Measurements from ENCODE around the gene SPTBN4.
"Not testable (repeated sequence)": the region's sequence is repeated elsewhere in the genome, so short reads cannot be mapped to it uniquely, and the experiment has no call there.

SPTBN4 gene

DNA sequence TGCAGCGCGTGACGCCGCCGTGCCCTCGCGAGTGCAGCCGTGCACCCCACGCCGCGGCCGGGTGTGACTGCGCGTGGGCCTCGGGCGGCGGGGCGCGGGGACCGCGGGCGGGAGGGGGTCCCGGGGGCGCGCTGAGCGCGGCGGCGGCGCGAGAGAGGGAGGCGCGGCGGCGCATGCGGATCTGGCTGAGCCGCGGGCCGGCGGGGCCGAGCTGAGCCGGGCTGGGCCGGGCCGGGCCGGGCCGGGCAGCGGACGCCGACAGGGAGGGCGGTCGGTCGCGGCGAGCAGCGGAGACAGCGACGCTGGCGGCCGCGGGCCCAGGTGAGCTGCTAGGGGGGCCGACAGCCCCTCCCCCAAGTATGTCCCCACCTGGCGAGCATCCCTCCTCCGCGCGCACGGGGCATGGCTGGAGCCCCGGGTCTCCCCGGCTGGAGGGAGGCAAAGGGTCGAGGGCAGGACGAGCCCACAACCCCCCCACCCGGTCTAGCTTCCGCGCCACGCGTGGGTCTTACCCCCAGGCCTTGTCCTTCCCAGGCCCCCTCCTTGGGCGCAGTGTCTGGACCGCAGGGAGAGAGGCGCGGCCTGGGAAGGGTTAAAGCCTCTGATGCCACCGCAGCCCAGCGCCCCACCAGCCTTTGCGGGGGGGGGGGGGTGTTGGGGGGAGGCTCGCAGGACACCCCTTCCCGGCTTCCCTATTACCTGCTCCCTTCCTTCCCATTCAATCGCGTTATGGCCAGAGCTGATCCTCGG lies at the start of gene SPTBN4:
TSS of gene SPTBN4 (plus strand) at position 17 of the 750 bp plus-strand sequence. CDS start 5,621 bp downstream, outside the sequence.
- DNase-seq (ENCODE audit: low read depth in 4 of 4, low spot score in 1 of 4): no peak

DNA sequence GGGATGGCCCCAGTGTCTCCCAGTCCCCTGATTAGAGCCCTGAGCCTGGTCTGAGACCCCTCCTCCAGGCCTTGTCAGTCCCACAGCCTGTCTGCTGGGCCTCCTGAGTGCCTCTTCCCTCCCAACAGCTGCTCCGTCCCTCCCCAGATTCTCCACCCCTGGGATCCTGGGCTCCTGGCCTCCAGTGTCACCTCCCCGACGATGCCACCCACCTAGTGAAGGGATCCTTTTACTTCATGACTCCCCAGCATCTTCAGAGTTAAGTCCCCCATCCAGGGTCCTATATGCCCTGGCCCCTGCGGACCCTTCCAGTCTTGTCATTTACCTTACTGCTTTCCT lies 49.2 kb upstream of the SPTBN4 start:
- no peak for DNase-seq (ENCODE audit: low read depth in 4 of 4, low spot score in 1 of 4)

DNA sequence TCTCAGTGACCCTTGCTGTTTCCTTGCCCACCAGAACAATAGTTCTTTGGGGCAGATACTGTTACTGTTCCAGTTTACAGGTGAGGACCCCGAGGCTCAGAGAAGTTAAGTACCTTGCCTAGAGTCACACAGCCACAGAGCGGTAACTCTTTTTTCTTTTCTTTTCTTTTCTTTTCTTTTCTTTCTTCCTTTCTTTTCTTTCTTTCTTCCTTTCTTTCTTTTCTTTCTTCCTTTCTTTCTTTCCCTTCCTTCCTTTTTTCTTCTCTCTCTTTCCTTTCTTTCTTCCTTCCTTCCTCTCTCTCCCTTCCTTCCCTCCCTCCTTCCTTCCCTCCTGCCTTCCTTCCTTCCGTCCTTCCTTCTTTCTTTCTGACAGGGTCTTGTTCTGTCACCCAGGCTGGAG lies 48.8 kb upstream of the SPTBN4 start:
- no peak for DNase-seq (ENCODE audit: low read depth in 4 of 4, low spot score in 1 of 4)

DNA sequence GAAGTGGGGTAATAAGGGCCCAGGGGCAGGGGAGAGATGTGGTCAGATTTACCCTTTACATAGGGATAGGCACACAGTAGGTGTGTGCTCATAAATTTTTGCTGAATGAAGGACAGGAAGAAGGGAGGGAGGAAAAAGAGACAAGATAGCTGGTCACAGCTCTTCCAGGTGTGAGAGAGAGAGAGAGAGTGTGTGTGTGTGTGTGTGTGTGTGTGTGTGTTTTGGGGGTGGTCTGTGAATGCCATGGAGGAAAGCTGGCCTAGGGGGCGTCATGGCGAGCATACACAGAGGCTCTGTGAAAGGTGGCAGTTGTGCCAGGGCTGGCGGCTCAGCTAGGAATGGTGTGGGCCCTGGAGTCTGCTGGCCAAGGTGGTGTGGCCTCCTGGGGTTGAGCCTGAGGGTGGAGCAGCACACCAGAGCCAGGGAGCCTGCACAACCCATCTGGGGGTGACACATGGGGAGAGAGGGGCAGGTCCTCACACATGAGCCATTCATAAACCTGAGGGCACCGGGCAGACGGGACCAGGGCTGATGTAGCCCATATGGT lies 47.7 kb upstream of the SPTBN4 start:
- DNase-seq (ENCODE audit: low read depth in 4 of 4, low spot score in 1 of 4): no peak

DNA sequence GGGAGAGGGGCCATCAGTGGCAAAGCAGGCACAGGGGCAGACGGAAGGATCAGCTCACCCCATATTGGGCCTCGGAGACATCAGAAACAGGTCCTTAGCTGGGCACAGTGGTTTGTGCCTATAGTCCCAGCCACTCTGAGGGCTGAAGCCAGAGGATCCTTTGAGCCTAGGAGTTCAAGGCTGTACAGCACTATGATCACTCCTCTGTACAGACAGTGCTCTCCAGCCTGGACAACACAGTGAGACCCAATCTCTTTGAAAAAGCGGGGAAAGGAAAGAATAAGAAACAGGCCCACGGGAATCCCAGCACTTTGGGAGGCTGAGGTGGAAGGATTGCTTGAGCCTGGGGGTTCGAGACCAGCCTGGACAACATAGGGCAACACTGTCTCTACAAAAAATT lies 47.0 kb upstream of the SPTBN4 start:
- no peak for DNase-seq (ENCODE audit: low read depth in 4 of 4, low spot score in 1 of 4)

DNA sequence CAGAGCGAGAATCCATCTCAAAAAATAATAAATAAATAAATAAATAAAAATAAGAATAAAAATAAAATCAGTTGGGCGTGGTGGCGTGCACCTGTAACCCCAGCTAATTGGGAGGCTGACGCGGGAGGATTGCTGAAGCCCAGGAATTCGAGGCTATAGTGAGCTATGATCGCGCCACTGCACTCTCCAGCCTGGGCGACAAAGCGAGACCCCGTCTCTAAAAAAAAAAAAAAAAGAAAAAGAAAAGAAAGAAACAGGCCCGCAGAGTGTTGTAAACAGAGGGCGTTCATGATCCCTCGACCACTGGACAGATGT lies 46.4 kb upstream of the SPTBN4 start:
- DNase-seq (ENCODE audit: low read depth in 4 of 4, low spot score in 1 of 4): no peak

DNA sequence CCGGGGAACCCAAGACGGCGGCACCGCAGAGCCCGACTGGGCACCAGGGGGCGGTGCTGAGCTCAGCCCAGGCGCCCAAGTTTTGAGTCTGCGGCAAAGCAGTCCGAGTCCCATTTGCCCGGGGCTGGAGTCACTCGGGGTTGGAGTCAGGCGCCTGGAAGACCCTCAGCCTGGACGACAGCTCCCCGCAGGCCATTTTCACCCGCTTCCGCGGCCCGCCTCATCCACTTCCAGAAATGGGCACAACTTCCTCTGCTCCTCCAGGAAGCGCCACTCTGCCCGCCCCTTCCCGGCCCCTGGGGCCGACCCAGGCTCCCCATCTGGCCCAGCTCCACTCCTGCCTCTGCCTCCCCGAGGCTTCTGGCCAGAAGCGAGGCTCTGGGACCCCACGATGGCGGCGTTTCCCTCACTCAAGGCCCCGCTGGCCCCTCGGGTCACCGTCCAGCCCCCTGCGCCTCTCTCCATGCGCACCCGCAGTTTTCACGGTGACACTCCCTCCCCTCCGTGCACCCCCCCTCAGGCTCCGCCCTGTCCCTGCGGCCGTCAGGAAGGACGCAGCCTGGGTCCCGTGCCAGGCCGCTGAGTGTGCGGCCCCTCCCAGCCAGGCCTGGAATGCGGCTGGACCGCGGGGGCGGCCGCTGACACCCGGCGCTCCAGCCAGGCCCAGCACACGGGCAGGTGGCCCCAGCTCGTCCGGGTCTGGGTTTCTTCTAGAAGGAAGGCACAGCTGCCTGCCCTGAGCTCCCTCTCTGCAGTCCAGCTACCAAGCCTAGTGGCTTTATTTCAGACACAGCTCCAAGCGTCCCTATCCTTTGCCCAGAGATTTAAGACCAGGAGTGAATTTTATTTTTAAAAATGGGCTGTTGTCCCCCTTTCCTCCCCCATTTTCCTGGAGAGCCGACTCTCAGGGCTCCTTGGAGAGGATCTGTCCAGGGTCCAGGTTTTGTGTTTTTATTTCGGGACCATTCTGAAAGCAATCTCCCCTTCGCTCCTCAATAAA lies 45.7 kb upstream of the SPTBN4 start:
- DNase-seq (ENCODE audit: low read depth in 4 of 4, low spot score in 1 of 4): peak; percentile 38 to 71 (median 52)

DNA sequence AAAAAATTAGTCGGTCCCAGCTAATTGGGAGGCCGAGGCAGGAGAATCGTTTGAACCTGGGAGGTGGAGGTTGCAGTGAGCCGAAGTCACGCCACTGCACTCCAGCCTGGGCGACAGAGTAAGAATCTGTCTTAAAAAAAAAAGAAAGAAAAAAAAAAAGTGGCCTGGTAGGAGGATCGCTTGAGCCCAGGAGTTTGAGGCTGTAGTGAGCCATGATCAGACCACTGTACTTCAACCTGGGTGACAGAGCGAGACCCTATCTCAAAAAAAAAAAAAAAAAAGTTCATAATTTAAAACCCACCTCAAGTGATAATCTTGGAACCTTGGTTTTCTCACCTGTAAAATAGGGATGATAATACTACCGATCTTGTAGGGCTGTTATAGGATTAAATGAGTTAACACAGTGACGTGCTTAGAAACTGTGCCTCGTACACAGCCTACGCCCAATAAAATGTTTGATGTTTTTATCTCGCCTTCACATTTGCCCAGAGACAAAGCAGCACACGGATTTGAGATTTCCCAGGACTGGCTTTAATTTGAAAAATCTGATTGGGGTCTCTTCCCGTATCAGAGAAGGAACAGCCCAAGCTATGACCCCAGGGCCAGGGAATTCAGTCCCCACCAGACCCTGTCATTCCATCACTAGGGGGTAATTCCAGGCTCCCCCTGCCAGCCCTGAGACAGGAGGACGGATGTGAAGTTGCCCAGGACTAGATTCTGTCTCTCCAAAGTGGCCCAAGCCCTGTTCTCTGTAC lies 44.6 kb upstream of the SPTBN4 start:
- DNase-seq (ENCODE audit: low read depth in 4 of 4, low spot score in 1 of 4): no peak

DNA sequence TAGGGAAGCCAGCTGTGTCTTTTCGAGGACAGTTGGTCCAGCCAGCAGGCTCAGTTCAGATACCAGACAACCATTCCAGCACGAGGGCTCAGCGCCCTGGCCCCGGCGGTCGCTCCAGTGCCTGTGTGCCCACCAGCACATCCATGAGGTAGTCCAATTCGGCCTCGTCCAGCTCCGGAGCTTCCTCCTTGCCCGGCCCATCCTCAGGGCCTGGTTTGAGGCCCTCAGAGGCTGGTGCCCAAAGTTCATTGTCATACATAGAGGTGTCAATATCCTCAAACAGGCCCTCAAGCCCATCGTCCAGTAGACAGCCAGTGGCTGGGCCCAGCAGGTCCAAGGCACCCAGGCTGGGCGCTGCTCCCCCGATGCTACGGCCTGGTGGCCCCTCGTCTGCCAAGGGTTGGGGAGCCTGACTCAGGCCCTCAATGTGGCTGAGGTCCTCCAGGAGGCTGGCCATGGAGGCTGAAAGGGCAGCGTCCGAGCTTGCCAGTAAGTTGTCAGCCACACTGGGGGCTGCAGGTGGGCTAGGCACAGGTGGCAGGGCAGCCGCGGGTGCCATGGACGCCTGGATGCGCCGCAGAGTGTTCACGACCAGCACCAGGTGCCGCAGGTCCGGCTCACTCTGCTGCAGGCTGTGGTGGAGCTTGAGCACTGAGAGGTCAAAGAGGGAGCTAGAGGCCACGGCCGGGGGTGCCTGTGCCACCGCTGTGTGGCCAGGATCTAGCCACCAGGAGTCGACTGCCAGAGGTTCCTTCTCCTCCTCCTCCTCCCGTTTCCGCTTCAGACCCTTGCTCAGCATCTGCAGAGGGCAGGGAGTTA lies 43.8 kb upstream of the SPTBN4 start:
- no peak for DNase-seq (ENCODE audit: low read depth in 4 of 4, low spot score in 1 of 4)

DNA sequence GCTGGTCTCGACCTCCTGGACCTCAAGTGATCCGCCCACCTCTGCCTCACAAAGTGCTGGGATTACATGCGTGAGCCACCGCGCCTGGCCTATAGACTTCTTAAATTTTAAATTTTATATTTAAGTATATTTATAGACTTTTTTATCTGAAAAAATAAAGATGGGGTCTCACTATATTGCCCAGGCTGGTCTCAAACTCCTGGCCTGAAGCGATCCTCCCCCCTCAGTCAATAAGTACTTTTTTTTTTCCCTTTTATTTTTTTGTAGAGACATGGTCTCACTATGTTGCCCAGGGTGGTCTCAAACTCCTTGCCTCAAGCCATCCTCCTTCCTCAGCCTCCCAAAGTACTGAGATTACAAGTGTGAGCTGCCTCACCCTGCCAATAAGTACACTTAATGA lies 42.9 kb upstream of the SPTBN4 start:
- no peak for DNase-seq (ENCODE audit: low read depth in 4 of 4, low spot score in 1 of 4)

DNA sequence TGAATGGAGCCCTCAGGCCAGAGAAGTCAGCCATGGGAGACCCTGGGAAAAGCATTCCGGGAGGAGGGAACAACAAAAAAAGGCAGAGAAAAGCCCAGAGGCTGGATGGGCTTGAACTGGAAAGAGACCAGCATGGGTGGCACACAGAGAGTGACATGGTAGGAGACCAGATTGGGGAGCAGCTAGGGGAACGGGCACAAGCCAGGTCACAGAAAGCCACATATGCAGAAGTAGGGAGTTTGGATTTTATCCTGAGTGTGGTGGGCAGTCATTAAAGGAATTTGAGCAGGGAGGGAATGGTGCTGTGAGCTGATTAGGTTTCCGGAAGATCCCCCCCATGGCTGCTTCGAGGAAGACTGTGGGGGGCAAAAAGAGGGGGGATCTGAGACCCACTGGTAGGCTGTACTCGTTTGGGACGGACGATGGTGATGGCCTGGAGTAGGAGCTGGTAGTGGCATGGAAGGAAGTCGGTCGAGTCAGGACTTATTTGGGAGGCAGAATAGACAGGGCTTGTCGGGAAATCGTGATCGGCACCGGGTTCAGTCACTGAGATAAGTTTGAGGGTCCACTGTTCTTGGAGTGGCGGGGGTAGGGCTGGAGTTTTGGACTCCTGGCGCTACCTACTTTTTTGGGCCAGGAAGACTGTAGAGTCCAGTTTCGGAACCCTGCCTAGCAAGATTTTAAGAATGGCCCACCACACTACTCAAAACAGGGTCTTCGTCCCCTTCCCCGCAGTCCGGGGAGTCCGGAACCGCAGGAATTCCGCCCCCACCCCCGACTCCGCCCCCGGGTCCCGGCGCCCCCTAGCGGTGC lies 42.0 kb upstream of the SPTBN4 start:
- no peak for DNase-seq (ENCODE audit: low read depth in 4 of 4, low spot score in 1 of 4)

DNA sequence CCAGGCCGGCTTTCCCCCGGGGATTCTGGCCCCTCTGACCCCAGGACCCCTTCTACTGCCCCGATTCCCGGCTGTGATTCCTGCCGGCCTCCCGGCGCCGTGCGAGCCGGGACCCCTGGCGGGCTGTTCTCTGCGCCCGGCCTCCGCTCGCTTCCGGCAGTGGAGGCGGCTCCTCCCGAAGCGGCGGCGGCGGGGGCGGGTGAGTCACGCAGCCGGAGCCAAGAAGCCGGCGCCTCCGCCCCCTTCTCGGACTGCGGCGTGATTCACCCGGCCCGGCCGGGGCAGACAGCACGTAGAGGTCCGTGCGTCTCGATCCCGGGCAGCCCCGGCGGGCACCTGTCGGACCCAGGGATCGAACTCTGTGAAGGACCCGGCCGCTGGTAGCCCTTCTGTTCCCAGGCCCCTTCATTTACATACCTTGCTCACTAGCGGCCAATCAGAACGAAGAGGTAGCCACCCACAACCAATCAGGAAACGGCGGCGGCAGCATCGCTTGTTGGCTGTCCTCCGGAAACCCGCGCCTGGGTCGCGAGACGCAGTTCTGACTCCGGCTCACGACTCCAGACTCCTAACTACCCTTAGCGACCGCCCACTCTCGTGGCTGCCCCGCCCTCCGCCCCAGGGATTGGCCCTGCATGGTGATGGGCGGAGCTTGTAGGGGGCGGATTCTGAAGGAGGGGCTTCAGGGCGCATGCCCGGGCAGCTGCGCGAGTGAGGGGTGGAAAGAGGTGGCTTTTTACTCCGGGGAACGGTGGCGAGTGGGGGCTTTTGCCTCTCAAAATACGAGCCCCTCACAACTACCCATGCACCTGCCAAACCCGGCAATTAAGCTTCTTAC lies 41.1 kb upstream of the SPTBN4 start, which contains the start of gene SERTAD1:
TSS of gene SERTAD1 (minus strand) at position 543 of the 838 bp plus-strand sequence. CDS start 2,446 bp downstream, outside the sequence.
- DNase-seq (ENCODE audit: low read depth in 4 of 4, low spot score in 1 of 4): peak; percentile 99 to 100 (median 100)

DNA sequence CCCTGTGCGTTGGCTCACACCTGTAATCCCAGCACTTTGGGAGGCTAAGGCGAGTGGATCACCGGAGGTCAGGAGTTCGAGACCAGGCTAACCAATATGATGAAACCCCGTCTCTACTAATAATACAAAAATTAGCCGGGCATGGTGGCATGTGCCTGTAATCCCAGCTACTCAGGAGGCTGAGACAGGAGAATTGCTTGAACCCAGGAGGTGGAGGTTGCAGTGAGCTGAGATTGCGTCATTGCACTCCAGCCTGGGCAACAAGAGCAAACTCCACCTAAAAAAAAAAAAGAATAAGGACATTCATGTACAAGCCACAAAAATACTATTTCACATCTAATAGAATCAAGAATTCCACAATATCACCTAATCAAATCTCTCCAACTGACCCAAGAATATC lies 38.6 kb upstream of the SPTBN4 start:
- DNase-seq (ENCODE audit: low read depth in 4 of 4, low spot score in 1 of 4): not testable (repeated sequence)

DNA sequence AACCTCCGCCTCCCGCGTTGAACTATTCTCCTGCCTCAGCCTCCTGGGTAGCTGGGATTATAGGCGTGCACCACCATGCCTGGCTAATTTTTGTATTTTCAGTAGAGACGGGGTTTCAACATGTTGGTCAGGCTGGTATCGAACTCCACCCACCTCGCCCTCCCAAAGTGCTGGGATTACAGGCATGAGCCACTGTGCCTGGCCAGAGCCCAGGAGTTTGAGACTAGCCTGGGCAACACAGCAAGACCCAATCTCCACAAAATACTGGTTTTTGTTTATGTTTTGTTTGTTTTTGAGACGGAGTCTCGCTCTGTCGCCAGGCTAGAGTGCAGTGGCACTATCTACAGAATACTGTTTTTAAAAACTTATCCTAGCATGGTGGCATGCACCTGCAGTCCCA lies 36.6 kb upstream of the SPTBN4 start:
- DNase-seq (ENCODE audit: low read depth in 4 of 4, low spot score in 1 of 4): not testable (repeated sequence)

DNA sequence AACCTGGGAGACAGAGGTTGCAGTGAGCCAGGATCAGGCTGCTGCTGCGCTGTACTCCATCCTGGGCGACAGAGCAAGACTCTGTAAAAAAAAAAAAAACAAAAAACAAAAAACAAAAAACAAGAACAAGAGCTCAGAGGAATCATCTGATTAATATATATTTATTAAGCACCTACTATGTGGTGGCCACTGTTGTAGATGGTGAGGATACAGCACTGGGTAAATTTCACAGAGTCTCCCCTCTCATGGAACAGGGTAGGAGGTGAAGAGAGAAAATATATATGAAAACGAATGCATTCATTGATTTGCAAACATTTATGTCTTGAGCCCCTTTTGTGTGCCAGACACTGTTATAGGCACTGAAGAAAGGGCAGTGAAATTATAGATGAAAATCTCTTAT lies 35.1 kb upstream of the SPTBN4 start:
- no peak for DNase-seq (ENCODE audit: low read depth in 4 of 4, low spot score in 1 of 4)

DNA sequence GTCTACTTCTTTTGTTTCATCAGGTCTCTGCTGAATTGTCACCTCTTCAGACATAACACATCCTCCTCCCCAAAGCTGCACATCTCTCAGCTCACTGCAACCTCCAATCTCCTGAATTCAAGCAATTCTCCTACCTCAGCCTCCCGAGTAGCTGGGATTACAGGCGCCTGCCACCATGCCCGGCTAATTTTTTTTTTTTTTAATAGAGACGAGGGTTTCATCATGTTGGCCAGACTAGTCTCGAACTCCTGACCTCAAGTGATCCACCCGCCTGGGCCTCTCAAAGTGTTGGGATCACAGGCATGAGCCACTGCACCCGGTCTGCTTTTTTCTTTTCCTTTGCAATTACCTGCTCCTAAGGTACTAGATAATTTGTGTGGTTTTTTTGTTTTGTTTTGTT lies 34.0 kb upstream of the SPTBN4 start:
- not testable (repeated sequence) for DNase-seq (ENCODE audit: low read depth in 4 of 4, low spot score in 1 of 4)

DNA sequence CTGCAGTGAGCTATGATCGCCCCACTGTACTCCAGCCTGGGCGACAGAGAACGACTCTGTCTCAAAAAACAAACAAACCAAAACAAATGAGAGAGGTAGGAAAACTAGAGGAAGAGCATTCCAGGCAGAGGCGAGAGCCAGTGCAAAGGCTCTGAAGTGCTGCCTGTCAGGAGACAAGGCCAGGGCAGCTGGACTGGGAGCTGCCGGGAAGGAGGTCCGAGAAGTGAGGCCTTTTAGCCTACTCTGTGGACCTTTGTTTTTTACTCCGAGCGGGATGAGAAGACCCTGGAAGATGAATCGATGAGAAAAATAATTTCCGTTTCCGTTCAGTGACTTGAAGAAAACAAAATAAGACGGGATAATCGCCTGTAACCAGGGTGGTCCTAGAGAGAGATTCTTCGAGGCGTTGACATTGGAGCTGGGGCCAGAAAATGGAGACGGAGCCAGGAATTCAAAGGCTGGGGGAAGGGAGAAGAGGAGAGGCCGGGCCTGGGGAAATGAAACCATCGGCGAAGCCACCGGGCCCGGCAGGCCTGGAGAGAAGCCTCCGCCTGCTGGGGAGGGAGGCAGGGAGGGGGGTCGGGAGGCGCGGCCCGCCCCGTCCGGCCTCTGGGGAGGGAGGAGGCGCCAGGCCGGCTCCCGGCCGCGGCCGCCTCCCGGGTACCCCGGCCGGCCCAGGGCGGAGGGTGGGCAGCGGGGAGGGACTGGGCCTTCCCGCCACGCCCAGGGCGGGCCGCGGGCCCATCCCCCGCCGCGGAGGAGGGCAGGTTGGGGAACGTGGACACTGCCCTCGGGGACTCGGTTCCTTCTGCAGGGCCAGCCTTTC lies 33.2 kb upstream of the SPTBN4 start:
- peak in 1 of 4 experiments; percentile 37 for DNase-seq (ENCODE audit: low read depth in 4 of 4, low spot score in 1 of 4)

DNA sequence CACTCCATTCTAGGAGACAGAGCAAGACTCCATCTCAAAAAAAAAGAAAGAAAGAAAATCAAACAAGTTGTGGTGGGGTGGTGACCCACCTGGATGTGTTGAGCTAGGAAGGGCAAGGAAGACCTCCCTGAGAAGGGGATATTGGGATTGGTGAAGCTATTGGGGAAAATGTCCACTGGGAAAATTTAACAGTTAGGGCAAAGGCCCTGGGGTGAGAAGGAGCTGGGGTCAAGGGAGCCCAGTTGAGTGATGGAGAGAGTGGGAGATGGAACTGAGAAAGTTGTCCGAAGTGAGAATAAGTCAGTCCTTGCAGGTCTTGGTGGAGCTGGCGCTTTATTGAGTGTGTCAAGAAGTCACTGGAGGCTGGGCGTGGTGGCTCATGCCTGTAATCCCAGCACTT lies 28.5 kb upstream of the SPTBN4 start:
- no peak for DNase-seq (ENCODE audit: low read depth in 4 of 4, low spot score in 1 of 4)

Data from stimulated activated CD4-positive, alpha-beta T cell treated with anti-CD3 and anti-CD28 coated beads, Interleukin-1b, Interleukin-23, amount 100 ng/mL, for 24 hours (primary cell).